Activated T-helper 1 cell treated with anti-CD3 and anti-CD28 coated beads, Interleukin-12 subunit alpha, Interleukin-12 subunit beta, Interleukin-2, Interleukin-4 antibody, amounts not matched to agents 30 ng/mL and 10 ng/mL and 1 ng/mL, durations not matched to agents 14 hours and 24 hours and 36 hours (primary cell): Measurements from ENCODE around the gene ZNF524. TPM values are rescaled to one million over a fixed set of nuclear protein-coding genes. Genes with fewer than 3 reads are reported as not detected.

Experiments used
- DNase-seq: peaks from one replicate; pipeline ENCODE4 v3.0.0; 2021; ENCODE audit warnings: low spot score
- H3K27ac Mint-ChIP-seq: one replicate; pipeline ENCODE4 v1.8.0; 2021; ENCODE audit warnings: mild to moderate bottlenecking, mixed read lengths
- H3K27me3 Mint-ChIP-seq: one replicate; pipeline ENCODE4 v1.8.0; 2022; ENCODE audit warnings: mild to moderate bottlenecking, moderate library complexity, mixed read lengths; ENCODE audit not compliant: insufficient read depth
- H3K36me3 Mint-ChIP-seq: one replicate; pipeline ENCODE4 v1.8.0; 2021; ENCODE audit warnings: low read depth, mixed read lengths
- H3K4me1 Mint-ChIP-seq: one replicate; pipeline ENCODE4 v1.8.0; 2021; ENCODE audit warnings: low read depth, mixed read lengths
- H3K4me3 Mint-ChIP-seq: one replicate; pipeline ENCODE4 v1.8.0; 2021; ENCODE audit warnings: mild to moderate bottlenecking, moderate library complexity, mixed read lengths
- H3K9me3 Mint-ChIP-seq: one replicate; pipeline ENCODE4 v1.8.0; 2021; ENCODE audit warnings: mixed read lengths
- intact Hi-C: fragments of 100-400 bp; cut with micrococcal nuclease; formaldehyde crosslinking; loops from one replicate; pipeline ENCODE4 v1.15.1; 2024
- total RNA-seq: library from RNA; stranded (reverse); gene quantifications from 2 replicates; pipeline ENCODE4 v1.2.3, GENCODE V29; 2022

Gene ZNF524
- total RNA-seq, 1 donor from 2014 or later, result 22.9 TPM

- H3K4me3 Mint-ChIP-seq, result no peak overlapping the region
- peaks cover 10% of the 10 kb centered on the region for H3K36me3 Mint-ChIP-seq
- no peaks in the 10 kb centered on the region for H3K27me3 Mint-ChIP-seq
- intact Hi-C loops, result loop anchor here (10.0 kb wide), 1 partner anchor 536 kb away; no protein-coding TSS in a partner anchor
- peaks cover 30% of the 10 kb centered on the region for H3K4me1 Mint-ChIP-seq
- DNase-seq, result no peak
- H3K27ac Mint-ChIP-seq, result no peak overlapping the region
- no peaks in the 10 kb centered on the region for H3K9me3 Mint-ChIP-seq
Observed at GRCh38 chr19:55620410-55621204, 20.5 kb downstream of the ZNF524 start.

DNA sequence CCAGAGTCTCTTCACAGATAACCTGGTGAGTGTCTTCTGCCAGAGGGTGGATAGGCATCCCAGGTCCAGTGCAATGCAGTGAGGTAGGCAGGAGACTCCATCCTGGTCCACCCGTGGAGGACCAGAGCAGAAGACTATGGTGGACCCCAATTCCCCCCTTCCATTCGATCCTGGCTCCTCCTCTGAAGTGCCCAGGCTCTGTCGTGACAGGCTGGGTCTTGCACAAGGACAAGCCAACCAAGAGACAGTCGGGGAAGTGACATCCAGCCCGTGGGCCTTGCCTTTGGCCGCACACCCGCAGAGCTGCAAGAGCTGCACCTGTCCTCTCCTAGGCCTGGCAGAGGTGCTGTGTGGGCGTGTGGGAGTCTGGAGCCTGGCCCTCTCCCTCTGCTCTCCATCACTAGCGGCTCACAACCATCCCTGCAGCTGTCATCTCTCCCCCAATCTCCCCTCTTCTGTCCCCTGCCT is 21.2 kb downstream of the ZNF524 start:
- Mint-ChIP-seq H3K27ac (no peak overlapping the region), H3K27me3 (peaks cover under 1% of the 10 kb centered on the region), H3K4me3 (no peak overlapping the region), H3K9me3 (no peaks in the 10 kb centered on the region), H3K36me3 (peaks cover 10% of the 10 kb centered on the region), H3K4me1 (peaks cover 35% of the 10 kb centered on the region)
- DNase-seq, result no peak
- intact Hi-C loops, result loop anchor here (10.0 kb wide), 1 partner anchor 536 kb away; no protein-coding TSS in a partner anchor

DNA sequence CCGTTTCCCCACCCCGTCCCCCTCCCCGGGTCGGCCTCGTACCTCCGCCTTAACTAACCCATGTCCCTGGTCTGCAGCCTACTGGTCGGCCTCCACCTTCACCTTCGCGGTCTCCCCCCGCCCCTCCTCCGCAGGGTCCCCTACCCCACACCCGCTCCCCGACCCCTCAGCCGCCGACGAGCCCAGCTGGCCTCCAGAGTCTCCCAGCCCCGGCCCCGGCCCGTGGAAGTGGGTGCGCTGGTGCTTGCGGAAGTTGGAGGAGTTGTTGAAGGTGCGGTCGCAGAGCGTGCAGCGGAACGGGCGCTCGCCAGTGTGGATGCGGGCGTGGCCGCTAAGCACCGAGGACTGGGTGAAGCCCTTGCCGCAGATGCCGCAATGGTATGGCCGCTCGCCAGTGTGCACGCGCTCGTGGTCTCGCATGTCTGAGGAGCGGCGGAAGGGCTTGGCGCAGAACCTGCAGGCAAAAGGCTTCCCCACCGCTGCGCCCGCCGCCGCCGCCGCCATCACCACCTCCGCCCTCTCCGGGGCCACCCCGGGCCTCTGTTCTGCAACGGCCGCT is 21.7 kb downstream of the ZNF524 start:
- no peaks in the 10 kb centered on the region for H3K9me3 Mint-ChIP-seq
- no peak overlapping the region for H3K27ac Mint-ChIP-seq
- peaks cover 4% of the 10 kb centered on the region for H3K27me3 Mint-ChIP-seq
- no peak for DNase-seq
- intact Hi-C loops, result loop anchor here (10.0 kb wide), 1 partner anchor 537 kb away; no protein-coding TSS in a partner anchor
- no peak overlapping the region for H3K4me3 Mint-ChIP-seq
- H3K4me1 Mint-ChIP-seq, result peaks cover 40% of the 10 kb centered on the region
- peaks cover 7% of the 10 kb centered on the region for H3K36me3 Mint-ChIP-seq

DNA sequence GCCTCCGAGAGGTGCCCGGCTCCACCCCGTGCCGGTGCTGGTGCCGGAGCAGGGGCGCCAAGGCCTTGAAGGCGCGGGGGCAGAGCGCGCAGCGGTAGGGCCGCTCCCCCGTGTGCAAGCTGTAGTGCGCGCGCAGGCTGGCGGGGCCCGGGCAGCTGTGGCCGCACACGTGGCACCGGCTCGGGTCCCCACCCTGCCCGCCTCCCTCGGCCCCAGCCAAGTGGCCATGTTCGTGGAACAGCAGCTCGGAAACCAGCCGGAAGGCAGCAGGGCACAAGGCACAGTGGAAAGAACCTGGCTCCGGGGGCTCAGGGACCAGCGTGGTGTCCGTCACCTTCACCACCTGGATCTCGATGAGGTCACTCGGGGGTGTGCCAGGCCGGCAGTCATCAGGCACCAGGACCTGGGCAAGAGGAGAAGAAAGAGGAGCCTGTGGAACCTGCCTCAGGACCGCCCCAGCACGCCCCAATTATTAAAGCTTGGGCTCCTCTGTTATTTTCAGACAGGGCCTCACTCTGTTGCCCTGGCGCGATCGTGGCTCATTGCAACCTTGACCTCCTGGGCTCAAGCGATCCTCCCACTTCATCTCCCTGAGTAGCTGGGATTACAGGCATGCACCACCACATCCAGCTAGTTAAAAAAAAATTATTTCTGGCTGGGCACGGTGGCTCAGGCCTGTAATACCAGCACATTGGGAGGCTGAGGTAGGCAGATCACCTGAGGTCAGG is 22.3 kb downstream of the ZNF524 start:
- H3K36me3 Mint-ChIP-seq, result peaks cover 4% of the 10 kb centered on the region
- intact Hi-C loops, result loop anchor here (10.0 kb wide), 1 partner anchor 538 kb away; no protein-coding TSS in a partner anchor
- no peak overlapping the region for H3K27ac Mint-ChIP-seq
- H3K4me3 Mint-ChIP-seq, result no peak overlapping the region
- DNase-seq, result no peak
- H3K9me3 Mint-ChIP-seq, result no peaks in the 10 kb centered on the region
- H3K4me1 Mint-ChIP-seq, result peaks cover 46% of the 10 kb centered on the region
- peaks cover 7% of the 10 kb centered on the region for H3K27me3 Mint-ChIP-seq

DNA sequence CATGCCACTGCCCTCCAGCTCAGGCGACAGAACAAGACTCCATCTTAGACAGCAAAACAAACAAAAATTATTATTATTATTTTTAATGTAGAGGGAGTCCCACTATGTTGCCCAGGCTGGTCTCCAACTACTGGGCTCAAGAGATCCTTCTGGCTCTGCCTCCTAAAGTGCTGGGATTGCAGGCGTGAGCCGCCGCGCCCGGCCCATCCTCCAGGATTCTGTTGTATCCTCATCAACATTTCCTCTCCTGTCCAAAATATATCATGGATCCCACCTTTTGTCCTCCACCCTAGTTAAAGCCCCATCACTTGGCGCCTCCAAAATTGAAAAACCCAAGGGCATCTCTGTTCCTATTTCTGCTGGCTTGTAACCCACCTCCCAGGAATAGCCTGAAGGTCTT is 23.0 kb downstream of the ZNF524 start:
- no peak for DNase-seq
- Mint-ChIP-seq H3K36me3 (no peaks in the 10 kb centered on the region), H3K4me1 (peaks cover 46% of the 10 kb centered on the region), H3K27ac (no peak overlapping the region), H3K9me3 (no peaks in the 10 kb centered on the region), H3K27me3 (peaks cover 10% of the 10 kb centered on the region), H3K4me3 (no peak overlapping the region)
- intact Hi-C loops, result loop anchor here (10.0 kb wide), 1 partner anchor 538 kb away; no protein-coding TSS in a partner anchor

GRCh38 chr19:55623561-55623960 is 23.5 kb downstream of the ZNF524 start:
- Mint-ChIP-seq H3K27ac (no peak overlapping the region), H3K9me3 (no peaks in the 10 kb centered on the region), H3K27me3 (peaks cover 14% of the 10 kb centered on the region), H3K4me3 (peak overlapping the region; percentile 90), H3K36me3 (no peaks in the 10 kb centered on the region), H3K4me1 (peaks cover 46% of the 10 kb centered on the region)
- DNase-seq, result no peak
- intact Hi-C loops, result loop anchor here (10.0 kb wide), 1 partner anchor 539 kb away; no protein-coding TSS in a partner anchor

- Mint-ChIP-seq H3K36me3 (no peaks in the 10 kb centered on the region), H3K9me3 (no peaks in the 10 kb centered on the region), H3K4me3 (peak within 1 kb of the TSS; percentile 90), H3K27ac (peak within 1 kb of the TSS; percentile 98), H3K27me3 (peaks cover 20% of the 10 kb centered on the region), H3K4me1 (peaks cover 46% of the 10 kb centered on the region)
- DNase-seq, result peak; percentile 91
- intact Hi-C loops, result loop anchor here (1.0 to 10.0 kb wide), 10 partner anchors 19 to 1434 kb away; partner anchors contain the start of genes FIZ1, HSPBP1, PPP6R1 and ZNF628
Observed at GRCh38 chr19:55624109-55625003, 24.3 kb downstream of the ZNF524 start, which contains the start of gene ZNF784. Gene ZNF784 (minus strand): TSS chr19:55624566. CDS start chr19:55624561, 5 bp downstream.

GRCh38 chr19:55625004-55625326 is 24.9 kb downstream of the ZNF524 start:
- H3K27ac Mint-ChIP-seq, result peak overlapping the region; percentile 98
- H3K9me3 Mint-ChIP-seq, result no peaks in the 10 kb centered on the region
- intact Hi-C loops, result loop anchor here (10.0 kb wide), 1 partner anchor 540 kb away; no protein-coding TSS in a partner anchor
- H3K27me3 Mint-ChIP-seq, result peaks cover 21% of the 10 kb centered on the region
- peak overlapping the region; percentile 90 for H3K4me3 Mint-ChIP-seq
- peaks cover 46% of the 10 kb centered on the region for H3K4me1 Mint-ChIP-seq
- H3K36me3 Mint-ChIP-seq, result no peaks in the 10 kb centered on the region
- no peak for DNase-seq

- H3K27ac Mint-ChIP-seq, result peak overlapping the region; percentile 87
- H3K4me1 Mint-ChIP-seq, result peaks cover 35% of the 10 kb centered on the region
- intact Hi-C loops, result loop anchor here (1.0 to 10.0 kb wide), 4 partner anchors 8 to 542 kb away; partner anchors contain the start of genes EPN1 and ZNF580
- H3K9me3 Mint-ChIP-seq, result no peaks in the 10 kb centered on the region
- H3K4me3 Mint-ChIP-seq, result peak overlapping the region; percentile 75
- peaks cover 24% of the 10 kb centered on the region for H3K27me3 Mint-ChIP-seq
- DNase-seq, result peak; percentile 76
- no peaks in the 10 kb centered on the region for H3K36me3 Mint-ChIP-seq
Observed at GRCh38 chr19:55626350-55626749, 26.3 kb downstream of the ZNF524 start.

DNA sequence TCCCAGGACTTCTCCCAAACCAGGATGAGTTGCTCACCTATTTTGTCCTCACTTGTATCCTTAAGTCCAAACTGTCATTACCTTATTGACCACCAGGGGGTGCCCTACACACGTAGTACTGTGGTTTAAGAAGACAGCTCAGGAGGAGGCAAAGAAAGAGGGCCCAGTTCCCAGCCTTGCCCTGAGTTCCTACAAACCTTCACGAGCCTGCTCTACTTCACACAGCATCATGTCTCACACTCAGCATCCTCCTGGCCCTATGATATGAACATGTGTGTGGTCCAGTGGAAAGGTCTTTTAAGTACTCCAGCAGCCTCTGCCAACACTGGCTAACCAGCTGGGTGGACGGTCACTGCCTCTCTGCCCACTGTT is 32.4 kb downstream of the ZNF524 start:
- DNase-seq, result peak; percentile 82
- H3K4me1 Mint-ChIP-seq, result peaks cover 47% of the 10 kb centered on the region
- H3K27ac Mint-ChIP-seq, result peak overlapping the region; percentile 68
- no peaks in the 10 kb centered on the region for H3K9me3 Mint-ChIP-seq
- intact Hi-C loops, result loop anchor here (1.0 kb wide), 1 partner anchor 115 kb away; no protein-coding TSS in a partner anchor
- H3K36me3 Mint-ChIP-seq, result peaks cover 19% of the 10 kb centered on the region
- H3K4me3 Mint-ChIP-seq, result no peak overlapping the region
- peaks cover 20% of the 10 kb centered on the region for H3K27me3 Mint-ChIP-seq

DNA sequence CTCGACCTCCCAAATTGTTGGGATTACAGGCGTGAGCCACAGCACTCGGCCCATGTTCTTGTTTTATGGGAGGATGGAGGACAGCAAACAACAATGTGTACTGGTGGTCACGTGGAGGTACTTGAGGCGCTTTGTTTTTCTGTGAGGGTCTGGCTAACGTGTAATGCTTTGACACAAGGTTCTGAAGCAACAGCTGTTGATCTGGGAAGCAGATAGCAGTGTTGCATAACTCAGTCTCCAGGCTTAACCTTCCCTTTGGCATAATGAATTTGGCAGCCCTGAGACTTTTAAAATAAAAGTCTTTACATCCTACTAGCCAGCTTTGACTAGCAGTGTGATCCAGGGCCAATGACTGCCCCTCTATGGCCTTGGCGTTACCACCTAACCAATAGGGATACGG is 33.8 kb downstream of the ZNF524 start:
- Mint-ChIP-seq H3K27ac (no peak overlapping the region), H3K27me3 (peaks cover 12% of the 10 kb centered on the region), H3K9me3 (no peaks in the 10 kb centered on the region), H3K4me1 (peaks cover 56% of the 10 kb centered on the region), H3K4me3 (no peak overlapping the region), H3K36me3 (peaks cover 26% of the 10 kb centered on the region)
- intact Hi-C loops, result loop anchor here (1.0 to 2.0 kb wide), 4 partner anchors 8 to 157 kb away; partner anchors contain the start of genes EPN1 and ZNF579
- no peak for DNase-seq
